GM19193 (cell line): Measurements from ENCODE around the gene FHIT.

Source experiments
- POLR2A ChIP-seq: IDR thresholded peaks from 4 replicates; pipeline ENCODE4 v1.6.1; 2011; ENCODE audit not compliant: insufficient read depth, insufficient read length; ENCODE audit errors: extremely low read depth

Gene FHIT

GRCh38 chr3:60758171-60758570 lies 493.1 kb downstream of the FHIT start:
- no peak for TF ChIP-seq POLR2A

GRCh38 chr3:60757724-60758123 lies 493.5 kb downstream of the FHIT start:
- no peak for TF ChIP-seq POLR2A

- no peak for TF ChIP-seq POLR2A
Measured at GRCh38 chr3:60756241-60757030, 494.8 kb downstream of the FHIT start.

GRCh38 chr3:60755094-60755493 lies 496.2 kb downstream of the FHIT start:
- TF ChIP-seq POLR2A: no peak

GRCh38 chr3:60754617-60755016 lies 496.6 kb downstream of the FHIT start:
- TF ChIP-seq POLR2A: no peak

- TF ChIP-seq POLR2A: no peak
Measured at GRCh38 chr3:60752809-60753208, 498.4 kb downstream of the FHIT start.

- TF ChIP-seq POLR2A: no peak
Measured at GRCh38 chr3:60746695-60747416, 504.4 kb downstream of the FHIT start.

- TF ChIP-seq POLR2A: no peak
Measured at GRCh38 chr3:60746043-60746638, 505.1 kb downstream of the FHIT start.

- TF ChIP-seq POLR2A: no peak
Measured at GRCh38 chr3:60743631-60744164, 507.6 kb downstream of the FHIT start.

- no peak for TF ChIP-seq POLR2A
Measured at GRCh38 chr3:60742606-60743145, 508.6 kb downstream of the FHIT start.

- no peak for TF ChIP-seq POLR2A
Measured at GRCh38 chr3:60737633-60738399, 513.4 kb downstream of the FHIT start.

GRCh38 chr3:60730371-60730770 lies 520.9 kb downstream of the FHIT start:
- no peak for TF ChIP-seq POLR2A

GRCh38 chr3:60729056-60729455 lies 522.2 kb downstream of the FHIT start:
- TF ChIP-seq POLR2A: no peak

- no peak for TF ChIP-seq POLR2A
Measured at GRCh38 chr3:60728006-60728405, 523.2 kb downstream of the FHIT start.
